ENCODE results near the gene PROSER2.
A peak's percentile ranks its signal among the peaks of the same experiment; 100 is the strongest.

PROSER2 gene

DNA sequence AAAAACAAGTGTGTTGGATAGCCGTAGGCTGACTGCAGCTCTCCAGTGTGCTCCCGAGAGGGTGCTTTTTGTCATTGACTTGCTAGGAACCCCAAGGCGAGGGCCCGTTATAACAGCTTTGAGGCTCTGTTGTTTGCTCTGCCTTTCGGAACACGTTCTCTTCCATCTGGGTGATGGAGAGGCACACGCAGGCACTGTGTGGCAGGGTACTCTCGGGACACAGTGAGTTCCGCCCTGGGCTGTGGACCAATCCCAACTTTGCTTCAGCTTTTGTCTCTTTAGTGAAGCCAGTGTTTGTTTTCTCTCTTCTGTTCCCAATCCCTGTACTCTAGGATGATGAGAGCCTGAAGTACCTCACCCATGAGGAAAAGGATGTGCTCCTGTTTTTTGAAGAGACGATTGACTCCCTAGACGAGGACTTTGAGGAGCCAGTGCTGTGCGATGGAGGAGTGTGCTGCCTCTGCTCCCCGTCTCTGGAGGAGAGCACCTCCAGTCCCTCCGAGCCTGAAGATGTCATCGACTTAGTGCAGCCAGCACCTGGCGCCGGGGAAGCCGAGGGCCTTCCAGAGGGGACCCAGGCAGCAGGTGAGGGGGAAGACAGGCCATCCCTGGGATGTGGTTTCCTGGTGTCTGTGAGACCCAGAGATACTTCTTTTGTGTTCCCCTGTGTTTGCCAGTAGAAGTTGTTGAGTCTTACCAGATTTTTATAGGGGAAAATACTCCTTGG lies 43.2 kb downstream of the PROSER2 start:
- DNase-seq (ENCODE audit: low spot score) = no peak
- TF ChIP-seq CTCF (IDR thresholded peaks at IDR 0.05) = no peak
- no peak overlapping the region for H3K4me3 ChIP-seq
- H3K27ac ChIP-seq = no peak overlapping the region

DNA sequence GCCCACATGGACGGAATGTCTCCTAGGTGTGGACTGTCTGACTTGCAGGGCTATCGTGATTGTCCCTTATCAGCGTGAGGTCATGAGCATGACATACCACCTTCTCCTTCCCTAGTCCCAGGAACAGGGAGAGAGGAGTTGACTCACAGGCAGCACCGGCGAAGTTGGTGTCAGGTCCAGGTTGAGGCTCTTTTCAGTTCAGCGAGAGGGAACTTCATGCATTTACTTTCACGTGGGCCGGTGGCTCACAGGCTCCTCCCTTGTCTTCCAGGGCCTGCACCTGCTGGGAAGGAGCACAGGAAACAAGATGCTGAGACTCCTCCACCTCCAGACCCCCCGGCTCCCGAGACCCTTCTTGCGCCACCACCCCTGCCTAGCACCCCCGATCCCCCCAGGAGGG lies 46.1 kb downstream of the PROSER2 start:
- Histone ChIP-seq H3K27ac (no peak overlapping the region), H3K4me3 (peak overlapping the region; percentile 64)
- DNase-seq (ENCODE audit: low spot score) = no peak
- TF ChIP-seq CTCF (IDR thresholded peaks at IDR 0.05) = no peak

DNA sequence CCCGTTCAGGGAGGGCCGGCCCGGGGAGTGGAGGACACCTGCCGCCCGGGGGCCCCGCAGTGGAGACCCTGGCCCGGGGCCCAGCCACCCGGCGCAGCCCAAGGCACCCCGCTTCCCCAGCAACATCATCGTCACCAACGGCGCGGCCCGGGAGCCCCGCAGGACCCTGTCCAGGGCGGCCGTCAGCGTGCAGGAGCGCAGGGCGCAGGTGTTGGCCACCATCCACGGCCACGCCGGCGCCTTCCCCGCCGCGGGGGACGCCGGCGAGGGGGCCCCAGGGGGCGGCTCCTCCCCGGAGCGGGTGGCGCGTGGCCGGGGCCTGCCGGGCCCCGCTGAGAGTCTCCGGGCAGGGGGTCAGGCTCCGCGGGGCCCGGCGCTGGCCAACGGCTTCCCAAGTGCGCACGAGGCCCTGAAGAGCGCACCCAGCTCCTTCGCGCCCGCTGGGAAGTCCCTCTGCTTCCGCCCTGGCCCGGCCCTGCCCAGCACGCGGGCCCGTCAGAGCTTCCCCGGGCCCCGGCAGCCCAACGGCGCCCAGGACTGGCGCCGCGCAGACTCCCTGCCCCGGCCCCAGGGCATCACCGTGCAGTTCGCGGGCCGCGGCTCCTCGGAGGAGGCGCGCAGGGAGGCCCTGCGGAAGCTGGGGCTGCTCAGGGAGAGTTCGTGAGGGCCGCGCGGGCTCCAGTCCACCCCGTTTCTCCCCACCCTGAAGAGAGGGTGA lies 46.7 kb downstream of the PROSER2 start:
- H3K27ac ChIP-seq = no peak overlapping the region
- TF ChIP-seq CTCF (IDR thresholded peaks at IDR 0.05) = no peak
- H3K4me3 ChIP-seq = peak overlapping the region; percentile 64
- no peak for DNase-seq (ENCODE audit: low spot score)

- TF ChIP-seq CTCF (IDR thresholded peaks at IDR 0.05) = no peak
- DNase-seq (ENCODE audit: low spot score) = no peak
- Histone ChIP-seq H3K27ac (no peak overlapping the region), H3K4me3 (peak overlapping the region; percentile 64)
Measured at GRCh38 chr10:11870461-11870780, 47.3 kb downstream of the PROSER2 start.

GRCh38 chr10:11870900-11871400 lies 47.8 kb downstream of the PROSER2 start:
- no peak overlapping the region for H3K27ac ChIP-seq
- no peak overlapping the region for H3K4me3 ChIP-seq
- no peak for DNase-seq (ENCODE audit: low spot score)
- no peak for TF ChIP-seq CTCF (IDR thresholded peaks at IDR 0.05)

DNA sequence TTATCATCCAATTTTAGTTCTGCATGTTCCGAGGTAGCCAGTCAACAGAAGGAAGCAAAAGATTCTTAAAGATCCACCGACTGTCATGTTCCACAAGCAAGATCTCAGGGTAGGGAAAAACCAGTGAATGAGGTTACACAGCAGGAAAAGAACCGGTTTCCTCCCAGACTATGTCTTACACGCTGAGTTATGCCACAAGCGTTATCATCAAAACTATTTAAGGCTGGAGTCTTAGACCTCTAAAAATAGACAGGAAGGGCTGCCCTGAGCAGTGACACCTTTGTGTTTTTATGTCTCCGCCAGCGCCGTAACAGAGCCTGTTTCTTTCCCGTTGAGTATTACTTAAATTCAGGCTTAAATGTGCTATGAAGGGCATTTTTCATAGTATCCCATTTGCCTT lies 48.3 kb downstream of the PROSER2 start:
- no peak for DNase-seq (ENCODE audit: low spot score)
- Histone ChIP-seq H3K4me3 (no peak overlapping the region), H3K27ac (no peak overlapping the region)
- no peak for TF ChIP-seq CTCF (IDR thresholded peaks at IDR 0.05)
